ENCODE measurements around the gene MTERF2.

Gene MTERF2

DNA sequence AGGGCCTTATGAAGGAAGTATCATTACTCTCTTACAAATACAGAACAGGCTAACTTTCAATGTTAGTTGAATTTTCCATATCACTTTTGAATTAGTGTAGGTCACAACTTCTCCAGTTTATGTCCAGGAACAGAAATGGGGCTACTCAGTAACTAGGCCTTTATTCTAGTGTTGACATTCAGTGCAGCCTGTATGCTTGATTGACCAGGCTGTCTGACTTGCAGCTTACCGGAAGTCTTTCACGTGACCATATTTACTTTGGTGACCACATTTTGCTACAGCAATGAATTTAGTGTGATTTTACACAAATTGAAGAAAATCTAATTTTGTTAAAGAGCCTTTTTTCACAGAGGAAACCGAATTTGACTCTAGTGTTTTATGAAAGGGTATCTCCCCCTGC lies 12.4 kb downstream of the MTERF2 start:
- in situ Hi-C loops (cut with HindIII; ENCODE audit: low sequenced_read_pairs), result no loop called here
- no peak for DNase-seq (ENCODE audit: low read depth, low spot score)
- TF ChIP-seq, protein P1, sequence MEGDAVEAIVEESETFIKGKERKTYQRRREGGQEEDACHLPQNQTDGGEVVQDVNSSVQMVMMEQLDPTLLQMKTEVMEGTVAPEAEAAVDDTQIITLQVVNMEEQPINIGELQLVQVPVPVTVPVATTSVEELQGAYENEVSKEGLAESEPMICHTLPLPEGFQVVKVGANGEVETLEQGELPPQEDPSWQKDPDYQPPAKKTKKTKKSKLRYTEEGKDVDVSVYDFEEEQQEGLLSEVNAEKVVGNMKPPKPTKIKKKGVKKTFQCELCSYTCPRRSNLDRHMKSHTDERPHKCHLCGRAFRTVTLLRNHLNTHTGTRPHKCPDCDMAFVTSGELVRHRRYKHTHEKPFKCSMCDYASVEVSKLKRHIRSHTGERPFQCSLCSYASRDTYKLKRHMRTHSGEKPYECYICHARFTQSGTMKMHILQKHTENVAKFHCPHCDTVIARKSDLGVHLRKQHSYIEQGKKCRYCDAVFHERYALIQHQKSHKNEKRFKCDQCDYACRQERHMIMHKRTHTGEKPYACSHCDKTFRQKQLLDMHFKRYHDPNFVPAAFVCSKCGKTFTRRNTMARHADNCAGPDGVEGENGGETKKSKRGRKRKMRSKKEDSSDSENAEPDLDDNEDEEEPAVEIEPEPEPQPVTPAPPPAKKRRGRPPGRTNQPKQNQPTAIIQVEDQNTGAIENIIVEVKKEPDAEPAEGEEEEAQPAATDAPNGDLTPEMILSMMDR (IDR thresholded peaks at IDR 0.05; ENCODE audit: low read depth, low read length), result no peak
- H3K4me3 ChIP-seq (ENCODE audit: low read depth, low read length), result no peak overlapping the region

DNA sequence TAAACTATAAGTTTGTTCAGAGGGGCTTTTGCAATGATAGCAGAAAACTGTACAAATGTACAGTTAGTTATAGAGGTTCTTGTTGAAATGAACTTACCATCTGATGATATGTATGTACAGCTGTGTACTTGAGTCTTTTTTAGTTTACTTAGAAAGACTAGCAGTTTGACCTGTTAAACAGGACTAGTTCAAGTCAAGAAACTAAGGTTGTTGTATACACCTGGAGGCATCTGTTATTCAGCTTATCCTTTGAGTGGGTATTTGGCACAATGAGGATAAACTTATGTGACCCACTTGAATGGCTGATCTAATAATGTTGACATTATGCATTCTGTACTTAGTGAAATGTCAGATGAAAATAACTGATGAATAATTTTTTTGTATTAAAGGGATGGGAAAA lies 13.4 kb downstream of the MTERF2 start:
- in situ Hi-C loops (cut with HindIII; ENCODE audit: low sequenced_read_pairs), result no loop called here
- TF ChIP-seq, protein P1 (IDR thresholded peaks at IDR 0.05; ENCODE audit: low read depth, low read length), result no peak
- DNase-seq (ENCODE audit: low read depth, low spot score), result no peak
- no peak overlapping the region for H3K4me3 ChIP-seq (ENCODE audit: low read depth, low read length)

DNA sequence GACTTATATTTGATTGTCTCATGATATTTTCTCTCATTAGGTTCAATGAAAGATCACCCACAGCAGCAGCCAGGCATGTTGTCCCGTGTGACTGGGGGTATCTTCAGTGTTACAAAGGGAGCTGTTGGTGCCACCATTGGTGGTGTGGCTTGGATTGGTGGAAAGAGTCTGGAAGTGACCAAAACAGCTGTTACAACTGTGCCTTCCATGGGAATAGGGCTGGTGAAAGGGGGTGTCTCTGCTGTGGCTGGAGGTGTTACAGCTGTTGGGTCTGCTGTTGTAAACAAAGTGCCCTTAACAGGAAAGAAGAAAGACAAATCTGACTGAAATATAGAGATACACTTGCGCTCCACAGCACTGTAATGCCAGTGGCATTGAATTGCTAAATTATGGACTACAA lies 15.9 kb downstream of the MTERF2 start:
- DNase-seq (ENCODE audit: low read depth, low spot score), result no peak
- TF ChIP-seq, protein P1 (IDR thresholded peaks at IDR 0.05; ENCODE audit: low read depth, low read length), result no peak
- no peak overlapping the region for H3K4me3 ChIP-seq (ENCODE audit: low read depth, low read length)
- in situ Hi-C loops (cut with HindIII; ENCODE audit: low sequenced_read_pairs), result no loop called here

DNA sequence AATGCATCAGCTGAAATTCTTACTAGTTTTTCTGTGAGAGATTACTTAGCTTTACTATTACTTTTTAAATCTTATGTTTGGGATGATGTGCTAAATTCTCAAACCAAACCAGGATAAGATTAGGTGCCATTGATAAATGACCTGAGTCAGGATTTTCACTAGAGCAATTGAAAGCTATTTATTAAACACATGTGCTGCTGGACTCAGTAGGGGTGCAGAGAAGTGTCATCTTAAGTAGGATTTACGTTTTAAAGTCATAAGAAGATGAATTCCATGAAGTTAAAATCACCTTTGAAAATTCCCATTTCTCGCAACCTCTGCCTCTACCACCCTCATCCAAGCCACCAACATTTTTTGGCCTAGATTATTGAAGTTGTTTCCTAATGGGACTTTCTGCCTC lies 22.4 kb downstream of the MTERF2 start:
- TF ChIP-seq, protein P1 (IDR thresholded peaks at IDR 0.05; ENCODE audit: low read depth, low read length), result no peak
- in situ Hi-C loops (cut with HindIII; ENCODE audit: low sequenced_read_pairs), result no loop called here
- no peak for DNase-seq (ENCODE audit: low read depth, low spot score)
- no peak overlapping the region for H3K4me3 ChIP-seq (ENCODE audit: low read depth, low read length)

DNA sequence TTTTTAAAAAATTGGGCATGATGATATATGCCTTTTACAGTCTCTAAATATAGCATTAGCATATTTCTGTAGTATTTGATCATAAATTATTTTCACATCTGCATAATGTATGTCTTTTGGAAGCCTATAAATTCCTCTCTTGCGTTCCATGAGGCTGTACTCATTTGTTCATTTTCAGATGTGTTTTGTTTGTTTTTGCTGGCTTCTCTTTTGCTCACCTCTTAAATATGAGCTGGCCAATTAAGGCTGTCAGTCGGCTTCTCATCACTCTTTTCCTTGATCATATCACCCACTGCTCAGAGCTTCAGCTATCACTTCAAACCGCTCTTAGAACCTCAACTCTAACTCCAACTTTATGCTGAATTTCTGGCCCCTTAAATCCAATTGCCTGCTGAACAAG lies 24.7 kb downstream of the MTERF2 start:
- TF ChIP-seq, protein P1 (IDR thresholded peaks at IDR 0.05; ENCODE audit: low read depth, low read length), result no peak
- DNase-seq (ENCODE audit: low read depth, low spot score), result no peak
- H3K4me3 ChIP-seq (ENCODE audit: low read depth, low read length), result no peak overlapping the region
- in situ Hi-C loops (cut with HindIII; ENCODE audit: low sequenced_read_pairs), result no loop called here

DNA sequence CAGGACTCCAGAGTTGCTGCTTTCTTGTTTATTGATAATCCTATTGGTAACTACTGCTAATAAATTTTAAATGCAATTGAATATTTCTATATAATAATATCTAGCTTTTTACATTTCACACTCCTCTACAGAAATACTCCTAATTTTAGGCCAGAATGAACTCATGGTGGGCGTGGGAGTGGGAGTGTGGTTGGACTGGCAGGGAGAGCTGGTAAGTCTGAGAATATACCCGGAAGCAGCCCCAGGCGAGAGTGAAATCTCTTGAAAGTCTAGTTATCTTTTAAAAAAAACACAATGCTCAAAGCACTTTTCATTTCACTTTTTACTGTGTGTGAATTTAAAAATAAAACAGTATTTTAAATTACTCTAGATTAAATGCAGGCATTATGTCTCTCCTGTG lies 26.5 kb downstream of the MTERF2 start:
- TF ChIP-seq, protein P1 (IDR thresholded peaks at IDR 0.05; ENCODE audit: low read depth, low read length), result no peak
- DNase-seq (ENCODE audit: low read depth, low spot score), result no peak
- in situ Hi-C loops (cut with HindIII; ENCODE audit: low sequenced_read_pairs), result no loop called here
- no peak overlapping the region for H3K4me3 ChIP-seq (ENCODE audit: low read depth, low read length)

DNA sequence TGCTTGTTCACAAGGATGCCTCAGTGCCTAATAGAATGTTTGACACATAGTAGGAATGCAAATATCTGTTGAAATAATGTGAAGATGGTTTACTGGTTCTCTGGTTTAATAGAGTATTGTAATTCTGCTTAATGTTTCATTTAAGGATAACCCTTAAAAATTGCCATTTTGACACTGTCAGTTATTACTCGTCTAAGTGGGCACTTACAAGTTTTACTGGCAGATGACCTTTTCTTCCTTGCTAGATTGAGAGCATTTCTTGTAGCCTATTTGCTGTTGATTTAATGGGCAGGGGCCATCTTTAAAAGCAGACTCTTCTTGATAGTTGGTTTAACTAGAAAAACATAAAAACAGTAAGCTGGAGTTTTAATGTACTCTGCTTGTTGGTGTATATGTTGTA lies 29.4 kb downstream of the MTERF2 start:
- TF ChIP-seq, protein P1 (IDR thresholded peaks at IDR 0.05; ENCODE audit: low read depth, low read length), result no peak
- in situ Hi-C loops (cut with HindIII; ENCODE audit: low sequenced_read_pairs), result no loop called here
- H3K4me3 ChIP-seq (ENCODE audit: low read depth, low read length), result peak overlapping the region; percentile 92
- peak; percentile 15 for DNase-seq (ENCODE audit: low read depth, low spot score)

All from astrocyte of the spinal cord (primary cell).